Inferior parietal cortex (tissue), 1 donor: ENCODE measurements around the gene GRID1.
"Not testable (repeated sequence)": the region's sequence is repeated elsewhere in the genome, so short reads cannot be mapped to it uniquely, and the experiment has no call there.

Experiments
- DNase-seq: peaks from one replicate; pipeline ENCODE4 v3.0.0-alpha.2; 2016; ENCODE audit errors: extremely low spot score

The GRID1 gene

DNA sequence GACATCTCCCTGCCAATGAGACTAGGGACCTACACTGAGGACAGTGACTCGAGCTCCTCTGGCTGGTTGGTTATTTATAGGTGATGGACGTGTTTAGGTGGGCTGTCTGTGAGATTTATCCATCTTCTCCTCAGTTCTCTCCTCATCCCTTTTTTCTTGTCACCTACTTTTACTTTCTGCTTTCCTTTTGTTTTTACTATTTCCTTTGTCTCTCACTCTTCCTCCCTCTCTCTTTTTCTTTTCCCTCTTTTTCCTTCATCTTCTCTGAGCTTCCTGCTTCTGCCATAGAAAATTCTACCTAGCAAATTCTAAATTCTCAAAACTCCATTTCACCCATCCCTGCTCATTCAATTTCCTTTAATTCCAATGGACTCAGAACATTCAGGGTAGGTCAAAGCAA lies 478.0 kb downstream of the GRID1 start:
- no peak for DNase-seq

DNA sequence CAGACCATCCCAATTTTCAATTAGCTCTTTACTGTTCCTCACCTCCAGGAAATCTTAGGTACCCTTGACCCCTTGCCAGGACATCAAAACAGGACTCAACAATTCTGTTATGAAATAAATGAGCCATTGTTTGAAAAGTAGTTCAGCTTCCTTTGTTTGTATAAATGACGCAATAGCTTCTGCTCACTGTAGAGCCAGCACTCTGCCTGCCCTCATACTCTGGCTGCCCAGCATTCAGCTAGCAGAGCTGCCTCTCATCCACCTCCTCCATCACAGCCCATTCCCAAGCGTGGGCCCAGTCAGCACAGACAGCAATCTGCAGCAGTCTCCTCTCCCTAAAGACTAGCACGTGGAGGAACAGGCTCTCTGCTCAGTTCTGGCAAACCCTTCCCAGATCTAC lies 478.6 kb downstream of the GRID1 start:
- peak; percentile 23 for DNase-seq

DNA sequence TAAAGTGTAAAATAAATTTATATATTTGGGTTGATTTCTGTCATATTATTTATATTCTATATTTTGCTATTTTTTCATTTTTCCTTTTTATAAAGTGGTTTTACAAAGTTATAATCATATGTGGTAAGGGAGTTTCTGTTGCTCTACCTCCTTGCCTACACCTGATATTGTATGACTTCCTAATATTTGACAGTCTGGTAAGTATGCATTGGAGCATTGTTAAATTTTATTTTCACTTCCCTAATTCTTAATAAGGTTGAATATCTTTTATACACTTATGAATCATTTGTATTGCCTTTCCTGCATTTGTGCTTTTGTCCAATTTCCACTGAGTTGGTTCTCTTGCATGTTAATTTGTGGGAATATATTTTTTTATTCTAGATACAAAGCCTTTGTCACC lies 492.4 kb downstream of the GRID1 start:
- no peak for DNase-seq

DNA sequence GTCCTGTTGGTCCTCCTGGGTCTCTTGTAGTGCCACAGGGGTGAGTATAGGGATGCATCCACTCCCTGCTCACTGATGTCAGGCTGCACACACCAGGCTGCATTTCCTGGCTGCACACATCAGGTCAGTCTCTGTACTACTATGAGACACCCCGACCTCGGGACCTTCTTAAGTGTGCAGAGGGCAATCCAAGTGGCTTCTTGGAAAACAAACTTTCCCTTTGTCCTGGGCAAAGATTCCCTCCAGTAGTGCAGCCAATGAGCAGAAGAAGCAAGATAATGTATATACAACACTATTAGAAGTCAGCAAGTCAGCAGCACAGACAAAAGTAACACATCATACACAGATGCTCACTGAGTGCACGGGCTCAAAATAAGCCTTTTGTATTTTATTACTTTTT lies 493.5 kb downstream of the GRID1 start:
- no peak for DNase-seq

DNA sequence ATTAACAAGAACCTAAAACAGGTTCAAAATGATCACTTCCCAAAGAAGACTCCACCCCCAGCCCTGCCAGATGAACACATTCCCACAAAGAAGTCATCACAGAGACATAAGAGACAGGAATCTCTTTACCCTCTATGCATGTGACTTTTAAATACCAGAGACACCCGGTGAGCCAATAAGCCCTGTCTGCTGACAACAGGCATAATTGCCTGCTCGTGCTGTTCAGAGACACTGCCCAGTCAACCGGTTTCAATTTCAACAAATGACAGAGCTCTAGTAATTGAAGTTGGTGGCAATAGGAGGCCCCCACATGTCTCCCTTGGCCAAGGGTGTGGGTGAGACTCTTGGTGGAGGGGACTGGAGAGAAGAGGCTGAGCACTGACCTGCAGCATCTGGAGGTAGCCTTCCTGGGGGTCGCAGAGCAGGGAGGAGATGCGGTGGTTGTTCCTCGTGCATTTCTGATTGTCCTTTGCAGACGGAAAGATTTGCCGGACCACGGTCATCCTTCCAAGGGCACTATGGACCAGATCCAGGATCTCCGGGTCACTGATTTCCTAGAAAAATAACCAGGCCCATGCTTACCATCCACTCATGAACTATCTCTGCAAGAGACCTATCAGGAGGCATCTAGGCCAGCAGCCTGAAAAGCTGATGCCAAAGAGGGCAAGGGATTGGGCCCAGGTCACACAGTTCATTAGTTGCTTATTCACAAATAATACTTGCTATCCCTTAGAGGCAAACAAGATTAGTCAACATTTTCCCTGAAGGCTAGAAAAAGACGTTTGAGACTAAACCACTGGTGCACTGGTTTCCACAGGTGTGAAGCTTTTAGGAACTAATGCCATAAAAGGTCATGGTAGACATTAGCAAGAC lies 497.7 kb downstream of the GRID1 start:
- no peak for DNase-seq

DNA sequence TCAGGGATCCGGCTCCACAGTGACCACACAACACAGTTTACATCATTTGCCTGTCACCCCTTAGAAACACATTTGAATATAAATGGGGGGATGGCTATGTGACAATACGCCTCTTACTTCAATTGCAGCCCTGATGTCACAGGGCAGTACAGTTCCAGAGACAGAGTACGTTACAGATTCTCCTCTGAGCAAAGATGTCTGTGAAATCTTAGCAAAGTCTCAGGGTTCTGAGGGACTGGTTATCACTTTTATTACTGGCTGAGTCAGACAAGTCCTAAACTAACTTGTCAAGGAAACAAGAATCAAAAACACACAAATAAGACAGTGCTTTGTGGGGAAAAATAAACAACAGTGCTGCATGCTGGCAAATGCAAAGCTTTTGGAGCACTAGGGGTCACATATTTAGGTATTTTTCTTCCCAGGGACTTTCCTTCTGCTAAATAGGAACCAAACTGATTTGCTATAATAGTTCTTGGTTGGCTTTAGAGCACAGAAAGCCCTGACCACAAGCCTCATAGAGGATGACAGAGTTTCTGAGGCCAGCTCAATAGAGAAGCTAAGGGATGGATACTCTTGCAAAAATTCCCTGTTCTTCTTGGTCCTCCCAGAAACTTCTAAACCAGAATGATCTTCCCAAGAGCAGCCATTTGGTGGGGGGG lies 501.6 kb downstream of the GRID1 start:
- no peak for DNase-seq

DNA sequence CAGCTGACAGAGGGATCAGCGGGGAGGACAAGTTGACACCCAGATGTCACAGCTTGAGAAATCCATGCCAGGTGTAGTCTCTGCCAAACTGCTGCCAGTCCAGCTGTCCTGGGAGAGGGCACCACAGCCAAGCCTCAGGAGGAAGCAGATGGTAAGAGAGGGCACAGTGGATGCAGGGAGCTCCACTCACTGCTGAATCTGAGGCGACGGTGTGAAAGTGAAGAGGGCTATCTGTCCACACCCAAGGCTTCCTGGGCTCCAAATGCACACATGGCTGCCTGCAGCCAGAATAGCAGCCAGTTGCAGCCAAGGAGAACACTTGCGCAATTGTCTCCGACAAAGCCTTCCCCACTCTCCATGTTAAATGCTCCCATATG lies 502.4 kb downstream of the GRID1 start:
- DNase-seq = no peak

DNA sequence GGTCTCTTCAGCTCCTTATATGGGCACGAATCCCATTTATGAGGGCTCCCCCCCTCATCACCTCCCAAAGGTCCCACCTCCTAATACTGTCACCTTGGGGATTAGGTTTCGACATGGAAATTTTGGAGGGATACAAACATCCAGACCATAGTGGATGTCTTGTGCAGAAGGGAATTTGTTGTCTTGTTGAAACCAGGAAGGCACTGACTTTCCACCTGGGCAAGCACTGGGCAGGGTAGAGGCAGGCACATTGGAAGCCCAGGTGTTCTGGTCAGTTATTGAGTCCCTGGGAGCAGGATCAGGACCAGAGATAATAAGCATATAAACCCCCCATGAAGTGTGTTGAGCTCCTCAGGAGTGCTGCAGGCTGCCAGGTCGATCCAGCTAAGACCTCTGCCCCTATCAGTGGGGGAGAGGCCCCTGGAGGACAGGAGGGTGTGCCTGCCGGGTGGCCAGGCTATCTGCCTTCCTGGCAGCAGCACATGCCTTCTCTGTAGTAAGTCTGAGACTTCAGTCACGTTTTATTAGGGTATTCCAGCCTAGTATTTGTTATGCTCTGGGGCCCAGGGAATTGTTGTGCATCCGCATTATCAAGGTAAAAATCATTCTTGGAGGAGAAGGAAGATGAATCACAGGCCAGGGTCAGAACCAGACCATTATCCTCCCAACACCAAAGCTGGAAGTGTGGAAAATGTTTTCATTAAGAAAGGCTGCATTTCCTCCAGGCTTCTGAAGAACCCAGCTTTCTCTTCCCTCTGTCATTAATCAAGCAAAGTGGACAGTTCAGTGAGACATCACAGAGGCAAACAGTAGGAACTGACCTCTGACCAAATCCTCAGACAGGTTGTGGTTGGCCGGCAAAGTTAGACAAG lies 503.1 kb downstream of the GRID1 start:
- no peak for DNase-seq

DNA sequence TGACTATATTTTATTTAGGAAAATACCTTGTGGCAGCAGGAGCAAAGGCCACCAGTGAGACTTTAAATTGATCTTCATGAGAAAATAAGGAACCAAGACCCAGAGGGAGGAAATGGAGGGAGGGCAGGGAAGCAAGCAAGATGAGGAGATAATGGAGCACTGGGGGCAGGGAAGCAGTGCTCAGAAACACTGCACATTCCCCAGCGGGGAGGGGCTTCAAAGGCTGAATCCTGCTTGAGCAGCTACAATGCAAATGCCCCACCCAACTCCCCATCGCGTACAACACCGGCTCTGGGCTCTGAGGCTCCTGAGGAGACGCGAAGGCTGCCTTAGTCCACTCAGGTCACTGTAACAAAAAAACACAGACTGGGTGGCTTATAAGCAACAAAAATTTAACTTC lies 503.8 kb downstream of the GRID1 start:
- no peak for DNase-seq

DNA sequence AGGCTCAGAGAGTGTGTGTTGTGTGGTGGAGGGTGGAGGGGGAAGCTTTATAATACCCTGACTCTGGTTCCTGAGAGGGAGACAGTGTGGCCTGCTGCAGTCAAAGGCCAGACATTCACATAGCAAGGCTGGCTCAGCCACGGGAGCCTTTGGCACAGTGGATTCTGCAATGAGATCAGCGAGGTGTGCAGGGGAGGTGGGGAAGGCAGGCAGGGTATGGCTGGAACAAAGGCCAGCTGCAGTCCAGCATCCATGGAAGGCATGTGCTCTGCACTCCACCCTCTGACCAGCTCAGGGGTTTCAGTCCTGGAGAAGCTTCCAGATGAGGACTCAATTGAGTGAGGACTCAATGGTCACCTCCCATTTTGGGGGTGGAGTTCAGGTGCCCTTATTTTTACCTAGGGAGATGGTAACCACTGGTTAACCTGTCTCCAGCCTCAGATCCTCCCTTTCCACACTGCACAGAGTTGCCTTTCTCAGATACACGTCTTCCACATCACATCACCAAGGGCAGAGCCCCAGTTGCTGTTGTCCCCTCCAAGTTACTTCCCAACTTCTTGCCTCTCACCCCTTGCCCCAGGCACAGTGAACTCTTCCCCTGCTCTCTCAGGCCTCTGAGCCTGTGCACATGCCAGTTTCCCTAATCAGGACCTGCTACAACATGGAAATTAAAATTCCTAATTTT lies 504.9 kb downstream of the GRID1 start:
- DNase-seq = no peak

DNA sequence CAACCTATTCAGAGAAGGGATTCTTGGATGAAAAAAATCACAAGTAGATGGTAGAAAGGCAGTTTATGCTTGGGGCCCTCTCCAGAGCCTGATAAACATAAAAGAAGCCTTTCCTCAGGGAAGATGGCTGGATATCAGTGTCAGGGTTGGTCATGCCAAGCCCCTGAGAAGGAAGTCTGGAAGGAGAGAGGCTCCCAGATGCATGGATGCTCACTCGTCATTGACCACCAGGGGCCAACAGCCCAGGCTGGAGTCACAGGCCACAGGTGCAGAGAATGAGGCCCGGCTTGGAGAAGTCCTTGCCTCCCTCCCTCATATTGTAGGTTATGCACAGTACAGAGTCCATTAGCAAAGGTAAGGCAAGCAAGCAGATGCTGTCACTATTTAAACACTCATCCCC lies 506.7 kb downstream of the GRID1 start:
- no peak for DNase-seq

DNA sequence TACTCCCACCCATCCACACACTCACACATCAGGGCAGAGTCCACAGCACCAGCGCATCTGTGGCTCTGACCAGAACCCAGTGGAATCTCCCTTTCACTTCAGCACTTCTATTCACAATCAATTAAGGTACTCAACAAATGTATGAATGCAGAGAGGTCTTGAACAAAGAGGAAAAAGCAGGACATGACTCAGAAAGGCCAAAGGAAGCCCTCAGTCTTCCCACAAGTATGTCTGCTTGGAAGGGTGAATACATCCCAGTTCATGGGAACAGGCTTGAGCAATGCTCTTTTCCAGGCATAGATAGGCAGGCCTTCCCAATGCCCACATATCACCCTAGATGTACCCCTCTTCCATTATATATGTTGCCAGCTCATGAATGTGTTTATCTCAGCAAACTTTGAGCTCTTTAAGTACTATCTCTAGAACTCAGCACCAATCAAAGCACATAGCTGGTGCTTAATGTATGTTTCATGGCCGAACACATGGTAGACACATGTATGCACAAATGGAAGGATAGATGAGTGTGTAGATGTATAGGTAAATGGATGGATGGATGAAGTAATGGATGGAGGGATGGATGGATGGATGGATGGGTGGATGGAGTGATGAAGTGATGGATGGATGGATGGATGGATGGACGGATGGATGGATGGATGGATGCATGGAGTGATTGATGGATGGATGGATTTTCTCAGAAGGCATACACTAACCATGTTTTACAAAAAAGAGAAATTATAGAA lies 507.6 kb downstream of the GRID1 start:
- DNase-seq = no peak

DNA sequence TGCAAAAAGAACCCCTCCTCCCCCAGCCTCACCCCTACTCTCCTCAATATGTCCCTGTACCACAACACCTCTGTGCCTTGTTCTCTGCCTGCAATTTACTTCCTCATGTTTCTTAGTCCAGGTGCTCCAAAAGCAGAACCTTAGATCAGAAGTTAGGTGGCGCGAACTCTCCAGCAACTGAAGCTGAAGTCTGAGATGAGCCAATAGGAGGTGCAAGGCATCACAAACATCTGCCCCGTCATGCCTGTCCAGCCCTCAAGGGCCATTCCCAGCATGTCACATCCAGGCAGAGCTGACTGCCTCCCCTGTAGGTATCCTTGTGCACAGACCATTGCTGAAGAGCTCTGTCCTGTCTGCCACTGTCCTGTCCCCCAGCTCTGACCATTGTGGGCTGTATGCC lies 508.8 kb downstream of the GRID1 start:
- no peak for DNase-seq

DNA sequence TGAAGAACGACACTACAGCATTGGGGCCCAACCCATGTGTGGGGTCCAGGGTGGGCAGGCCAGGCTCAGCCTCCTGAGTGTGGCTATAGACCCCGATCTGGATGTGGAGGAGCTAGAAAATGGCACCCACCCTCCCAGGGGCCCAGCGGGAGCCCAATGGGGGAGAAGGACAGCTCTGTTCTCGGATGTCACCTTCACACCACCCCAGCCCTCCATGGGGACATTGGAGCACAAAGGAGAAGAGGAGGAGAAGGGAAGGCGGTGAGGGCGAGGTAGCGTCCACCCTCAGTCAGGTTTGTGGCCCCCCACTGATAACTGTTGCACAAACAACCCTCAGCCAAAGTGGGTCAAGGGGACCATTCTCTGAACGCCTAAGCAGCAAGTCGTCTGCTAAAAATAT lies 509.3 kb downstream of the GRID1 start:
- no peak for DNase-seq

DNA sequence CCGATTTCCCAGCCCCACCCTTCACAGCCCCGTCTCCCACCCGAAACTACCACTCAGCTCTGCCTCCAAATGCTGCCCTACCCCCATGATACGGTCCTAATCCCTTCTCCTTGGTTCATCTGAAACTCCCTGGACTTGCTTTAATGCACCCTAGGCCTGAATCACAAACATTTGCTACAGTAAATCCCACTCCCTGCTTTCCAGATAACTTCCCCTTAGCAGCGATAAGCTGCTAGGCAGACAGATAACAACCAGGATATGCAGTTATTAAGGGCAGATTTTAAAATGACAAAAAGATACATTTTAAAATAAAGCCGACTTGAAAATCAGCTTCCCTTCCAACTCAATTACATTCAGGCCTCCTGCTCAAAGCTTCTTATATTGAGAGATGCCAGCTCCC lies 514.7 kb downstream of the GRID1 start:
- DNase-seq = no peak

DNA sequence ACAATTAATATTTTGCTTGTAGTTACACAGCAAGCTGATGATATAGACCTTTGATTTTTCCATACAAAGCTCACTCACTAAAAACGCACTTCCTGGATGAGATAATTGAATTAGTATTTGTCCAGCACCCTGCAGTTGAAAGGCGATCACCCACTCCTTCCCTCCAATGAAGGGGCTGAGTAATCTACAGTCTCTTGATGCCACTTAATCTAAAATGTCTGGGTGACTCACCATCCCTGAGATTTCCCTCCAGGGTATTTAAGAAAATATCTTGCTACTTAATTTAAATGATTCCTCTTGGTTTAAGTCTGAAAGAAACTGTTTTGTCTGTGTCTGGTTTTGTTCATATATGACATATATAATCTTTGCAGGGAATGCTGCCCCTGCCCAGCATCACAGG lies 515.3 kb downstream of the GRID1 start:
- DNase-seq = no peak

DNA sequence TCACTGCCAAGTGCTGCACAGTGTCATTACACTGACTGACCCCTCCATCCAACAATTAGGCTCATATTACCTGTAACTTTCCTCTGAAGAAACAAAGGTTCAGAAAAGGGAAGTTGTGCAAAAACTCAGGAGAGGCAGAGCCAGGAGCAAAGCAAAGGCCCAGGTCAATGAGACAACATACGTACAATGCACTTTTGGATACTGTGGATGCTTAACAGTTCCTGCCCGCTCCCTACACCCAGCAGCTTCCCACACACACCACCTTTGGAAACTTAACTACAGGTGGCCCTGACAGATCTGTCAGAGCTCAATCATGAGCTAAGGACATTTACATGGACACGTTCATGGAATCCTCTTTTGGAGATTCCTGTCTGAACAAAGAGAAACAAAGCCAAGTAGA lies 515.9 kb downstream of the GRID1 start:
- DNase-seq = no peak

DNA sequence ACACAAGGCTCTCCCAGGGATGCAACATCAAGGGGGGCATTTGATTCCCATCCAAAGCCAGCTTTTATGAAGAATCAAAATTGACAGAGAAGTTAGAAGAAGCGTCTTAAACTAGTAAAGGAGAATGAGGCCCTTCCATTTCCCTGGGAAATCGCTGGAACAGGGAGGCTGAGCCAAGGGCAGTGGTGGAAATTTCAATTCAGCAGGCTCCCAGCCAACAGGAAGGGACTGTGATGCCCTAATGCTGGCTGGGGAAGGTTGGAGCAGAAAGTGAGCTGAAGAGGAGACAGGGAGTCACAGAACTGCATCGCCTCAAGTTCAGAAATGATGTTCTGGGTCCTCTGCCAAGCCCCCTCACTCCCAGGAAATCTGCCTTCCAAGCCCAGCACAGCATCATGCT lies 517.3 kb downstream of the GRID1 start:
- peak; percentile 32 for DNase-seq

DNA sequence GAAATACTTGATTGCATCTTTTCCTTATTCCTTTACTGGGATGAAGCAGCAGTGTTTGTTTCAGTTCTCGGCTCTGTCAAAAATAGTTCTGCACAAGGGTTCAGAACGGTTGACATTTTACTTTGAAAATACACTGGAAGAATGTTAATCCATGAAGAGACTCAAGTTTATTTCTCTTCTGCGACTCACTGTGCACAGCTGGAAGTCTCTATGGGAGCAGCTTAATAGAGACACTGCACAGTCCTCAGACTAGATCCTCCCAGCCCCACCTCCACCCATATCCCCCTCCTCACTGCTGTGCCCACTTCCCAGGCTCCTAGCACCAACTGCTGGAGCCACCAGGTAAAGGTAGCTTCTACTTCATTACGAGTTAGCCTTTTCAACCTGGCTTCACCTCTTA lies 517.8 kb downstream of the GRID1 start:
- no peak for DNase-seq

DNA sequence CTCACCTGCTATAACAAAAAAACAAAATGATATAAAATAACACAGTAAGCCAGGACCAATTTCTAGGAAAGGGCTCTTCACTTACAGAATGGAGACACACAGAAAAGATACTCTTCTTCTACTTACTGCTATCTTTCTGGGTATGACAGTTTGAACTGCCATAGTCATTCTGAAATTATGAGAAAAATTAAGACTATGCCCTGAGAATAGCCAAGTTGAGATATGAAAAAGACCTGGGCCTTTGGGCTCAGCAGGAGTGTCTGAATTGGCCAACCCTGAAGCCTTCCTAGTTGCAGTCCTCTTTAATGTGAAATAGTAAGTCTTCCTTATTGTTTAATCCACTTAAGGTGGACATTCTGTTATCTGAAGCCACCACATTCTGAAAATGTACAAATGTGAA lies 519.5 kb downstream of the GRID1 start:
- no peak for DNase-seq

DNA sequence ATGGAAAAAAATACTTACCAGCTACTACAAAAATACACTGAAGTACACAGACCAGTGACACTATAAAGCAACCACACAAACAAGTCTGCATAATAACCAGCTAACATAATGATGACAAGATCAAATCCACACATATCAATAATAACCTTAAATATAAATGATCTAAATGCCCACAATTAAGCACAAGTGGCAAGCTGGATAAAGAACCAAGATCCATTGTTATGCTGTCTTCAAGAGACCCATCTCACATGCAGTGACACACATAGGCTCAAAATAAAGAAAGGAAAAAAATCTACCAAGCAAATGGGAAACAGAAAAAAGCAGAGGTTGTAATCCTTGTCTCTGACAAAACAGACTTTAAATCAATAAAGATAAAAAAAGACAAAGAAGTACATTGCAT lies 527.9 kb downstream of the GRID1 start:
- not testable (repeated sequence) for DNase-seq
